SK-MEL-5 (cell line): ENCODE results near the gene ADAM23. TPM values are rescaled to one million over a fixed set of nuclear protein-coding genes. Genes with fewer than 3 reads are reported as not detected.

Experiments used
- DNase-seq: peaks from one replicate; pipeline ENCODE4 v3.0.0-alpha.2; 2016; ENCODE audit warnings: low read depth, low spot score
- in situ Hi-C: cut with HindIII; loops from 2 replicates; pipeline ENCODE4 v1.10.0; 2016; ENCODE audit warnings: low sequenced_read_pairs, high pct_unique_total_duplicates, low pct_unique_long_range_greater_than_20kb
- total RNA-seq: library from RNA; depleted of rRNA; stranded (reverse); fragments of >200 nt; shearing (Covaris generic); gene quantifications from 2 replicates; pipeline ENCODE4 v1.2.3, GENCODE V29; 2014

Gene ADAM23
- total RNA-seq, 1 experiment from 2014 or later = 9.3 TPM

DNA sequence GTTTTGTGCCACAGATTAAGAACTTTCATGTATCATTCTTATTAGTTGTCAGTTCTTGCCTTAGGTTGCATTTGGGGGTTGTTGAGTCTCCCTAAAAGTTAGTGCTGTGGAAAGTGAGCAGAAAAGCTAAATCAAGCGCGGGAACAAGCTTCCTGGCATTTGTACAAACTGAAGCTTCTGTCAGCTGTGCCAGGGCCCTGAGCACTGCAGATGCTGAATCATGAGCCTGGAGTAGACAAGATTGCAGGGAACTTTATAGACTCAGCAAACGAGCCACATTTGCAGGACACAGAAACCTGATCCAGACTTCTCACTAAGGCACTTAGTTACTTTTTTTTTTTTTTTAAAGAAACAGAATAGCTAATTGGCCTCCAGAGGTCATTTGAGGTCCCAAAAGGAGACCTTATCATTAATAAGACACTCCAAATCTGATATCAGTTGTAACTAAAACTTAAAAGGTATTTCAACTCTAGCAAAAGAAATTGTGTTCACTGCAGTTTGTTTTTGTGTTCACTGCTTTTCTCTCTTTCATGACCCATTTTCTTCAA, 88.7 kb downstream of the ADAM23 start:
- in situ Hi-C loops = no loop called here
- no peak for DNase-seq

DNA sequence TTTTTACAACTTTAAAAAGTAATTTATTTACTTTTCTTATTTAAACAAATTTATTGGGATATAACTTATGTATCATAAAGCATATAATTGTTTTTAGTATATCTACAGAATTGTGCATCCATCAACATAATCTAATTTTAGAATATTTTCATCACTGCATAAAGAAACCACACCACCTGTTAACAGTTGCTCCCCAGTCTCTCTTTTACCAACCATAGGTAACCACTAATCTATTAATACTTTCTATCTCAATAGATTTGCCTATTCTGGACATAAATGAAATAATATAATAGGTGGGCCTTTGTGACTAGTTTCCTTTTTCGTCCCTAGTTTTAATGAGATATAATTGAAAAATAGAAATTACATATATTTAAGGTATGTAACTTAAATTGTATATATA, 90.6 kb downstream of the ADAM23 start:
- DNase-seq = no peak
- in situ Hi-C loops = no loop called here

DNA sequence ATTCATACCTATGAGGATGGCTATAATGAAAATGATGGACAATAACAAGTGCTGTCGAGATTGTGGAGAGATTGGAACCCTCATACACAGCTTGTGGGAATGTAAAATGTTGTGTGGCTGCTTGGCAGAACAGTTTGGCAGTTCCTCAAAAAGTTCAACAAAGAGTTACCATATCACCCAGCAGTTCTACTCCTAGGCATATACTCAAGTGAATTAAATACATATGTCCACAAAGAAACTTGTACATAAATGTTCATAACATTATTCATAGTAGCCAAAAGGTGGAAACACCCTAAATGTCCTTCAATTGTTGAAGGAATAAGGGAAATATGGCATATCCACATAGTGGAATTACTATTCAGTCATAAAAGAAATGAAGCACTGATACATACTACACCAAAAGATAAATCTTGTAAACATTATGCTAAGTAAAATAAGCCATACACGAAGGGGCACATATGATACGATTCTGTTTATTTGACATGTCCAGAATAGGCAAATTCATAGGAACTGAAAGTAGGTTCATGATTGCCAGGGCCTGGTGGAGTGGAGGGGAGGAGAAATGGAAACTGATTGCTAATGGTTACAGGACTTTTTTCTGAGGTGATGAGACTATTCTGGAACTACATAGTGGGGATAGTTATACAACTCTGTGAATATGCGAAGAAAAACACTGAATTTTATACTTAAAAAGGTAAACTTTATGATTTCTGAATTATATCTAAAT, 92.1 kb downstream of the ADAM23 start:
- no peak for DNase-seq
- in situ Hi-C loops = no loop called here

DNA sequence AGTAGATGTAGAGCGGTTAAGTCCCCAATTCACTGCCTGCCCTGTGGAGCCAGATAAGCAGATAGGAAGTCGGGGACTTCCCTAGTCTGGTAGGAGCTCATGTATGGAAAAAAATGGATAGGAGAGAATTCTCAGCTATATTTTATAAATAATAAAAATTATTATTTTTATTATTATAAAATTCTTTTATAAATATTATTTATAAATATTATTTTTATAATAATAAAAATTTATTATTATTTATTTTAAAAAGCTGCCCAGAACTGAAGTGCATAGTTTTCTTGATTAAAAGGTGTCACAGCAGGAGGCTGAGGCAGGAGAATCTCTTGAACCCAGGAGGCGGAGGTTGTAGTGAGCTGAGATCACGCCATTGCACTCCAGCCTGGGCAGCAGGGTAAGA, 97.4 kb downstream of the ADAM23 start:
- in situ Hi-C loops = no loop called here
- DNase-seq = no peak

DNA sequence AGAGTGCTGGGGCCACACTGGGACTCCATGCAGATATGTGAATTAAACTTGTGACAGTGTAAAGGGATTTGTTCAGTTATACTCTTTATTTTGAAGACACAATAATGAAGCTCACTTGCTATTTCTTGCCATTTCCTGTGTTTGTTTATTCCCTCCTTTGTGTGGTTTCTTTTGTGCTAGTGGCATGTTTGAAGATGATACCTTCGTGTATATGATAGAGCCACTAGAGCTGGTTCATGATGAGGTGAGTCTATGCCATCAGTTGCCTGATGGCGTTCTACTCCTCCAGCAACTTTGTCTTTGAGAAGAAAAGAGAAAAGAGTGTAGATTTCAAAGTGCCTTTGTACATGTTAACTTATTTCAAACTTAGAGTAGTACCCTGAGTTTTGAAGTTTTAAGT, 99.7 kb downstream of the ADAM23 start:
- no peak for DNase-seq
- in situ Hi-C loops = no loop called here

DNA sequence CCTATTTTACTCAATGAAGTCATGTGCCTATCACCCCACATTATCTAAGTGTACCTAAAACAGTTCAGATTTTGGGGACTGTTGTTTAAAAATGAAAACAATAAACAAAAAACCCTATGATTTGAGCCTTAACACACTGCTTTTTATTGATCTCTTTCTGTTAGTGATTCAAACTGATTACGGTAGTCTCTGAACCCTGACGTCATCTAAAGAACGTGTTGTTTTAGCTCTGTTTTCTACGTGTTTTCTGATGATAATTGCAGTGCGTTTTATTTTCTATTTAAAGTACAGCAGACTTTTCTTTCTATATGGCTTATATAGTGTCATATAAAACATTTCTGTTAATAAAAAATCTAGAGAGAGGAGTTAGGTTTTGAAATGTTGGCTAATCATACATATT, 105.1 kb downstream of the ADAM23 start:
- in situ Hi-C loops = no loop called here
- DNase-seq = no peak

DNA sequence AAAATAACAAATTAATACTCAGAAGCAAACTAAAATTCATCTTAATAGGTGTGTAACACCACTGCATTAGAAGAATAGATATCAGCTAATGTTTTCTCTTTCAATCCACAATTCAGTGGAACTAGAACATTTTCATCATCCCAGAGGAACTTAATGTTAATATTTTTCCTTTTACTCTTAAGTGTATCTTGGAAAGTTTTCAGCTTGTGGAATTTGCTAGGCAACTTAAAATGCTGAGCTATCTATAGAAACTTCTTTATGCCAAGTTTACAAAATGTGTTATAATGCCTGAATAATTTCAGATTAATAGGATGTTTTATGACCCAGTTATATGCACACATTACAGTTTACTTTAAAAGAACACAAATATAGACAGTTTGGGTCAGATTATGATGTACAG, 112.4 kb downstream of the ADAM23 start:
- DNase-seq = no peak
- in situ Hi-C loops = no loop called here

DNA sequence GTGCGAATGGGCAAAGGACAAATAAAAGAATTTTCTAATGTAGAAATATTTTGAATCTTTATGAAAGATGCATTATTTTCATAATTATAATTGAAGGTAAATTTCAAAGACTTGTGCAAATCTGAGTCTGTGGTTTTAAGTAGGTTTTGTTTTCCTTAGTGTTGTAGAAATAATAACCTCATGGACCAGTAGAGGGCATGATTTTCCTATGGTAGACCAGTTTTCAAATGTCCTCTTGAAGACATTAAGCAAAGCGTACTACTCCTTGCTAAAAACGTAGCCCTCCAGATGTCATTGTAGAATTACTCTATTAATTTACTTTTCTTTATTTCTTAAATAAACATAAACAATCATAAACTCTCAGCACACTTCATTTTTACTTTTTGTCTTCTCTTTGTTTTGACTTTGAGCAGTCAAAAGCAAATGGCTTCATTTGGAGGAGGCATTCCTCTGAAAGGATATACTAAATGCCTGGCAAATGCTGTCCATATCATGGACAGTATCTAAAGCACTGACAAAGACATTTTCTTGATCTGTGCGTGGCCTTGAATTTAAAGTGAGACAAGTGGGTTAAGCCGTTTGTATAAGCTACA, 113.1 kb downstream of the ADAM23 start:
- DNase-seq = peak; percentile 65
- in situ Hi-C loops = no loop called here

DNA sequence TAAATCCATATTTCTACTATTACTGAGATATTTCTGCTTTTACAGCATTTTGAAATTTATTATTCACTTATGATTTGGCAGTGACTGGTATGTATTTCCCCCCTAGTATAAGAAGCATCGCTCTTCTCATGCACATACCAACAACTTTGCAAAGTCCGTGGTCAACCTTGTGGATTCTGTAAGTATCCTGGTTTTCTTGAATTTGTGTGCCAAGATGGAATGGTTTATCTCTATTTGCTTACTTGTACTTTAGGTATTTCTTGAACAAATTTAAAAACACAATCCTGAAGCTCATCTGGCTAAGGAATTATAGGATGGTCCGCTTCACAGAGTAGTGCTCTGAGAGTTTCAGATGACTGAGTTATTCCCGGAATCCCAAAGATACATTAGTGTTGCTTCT, 114.0 kb downstream of the ADAM23 start:
- in situ Hi-C loops = no loop called here
- DNase-seq = no peak

DNA sequence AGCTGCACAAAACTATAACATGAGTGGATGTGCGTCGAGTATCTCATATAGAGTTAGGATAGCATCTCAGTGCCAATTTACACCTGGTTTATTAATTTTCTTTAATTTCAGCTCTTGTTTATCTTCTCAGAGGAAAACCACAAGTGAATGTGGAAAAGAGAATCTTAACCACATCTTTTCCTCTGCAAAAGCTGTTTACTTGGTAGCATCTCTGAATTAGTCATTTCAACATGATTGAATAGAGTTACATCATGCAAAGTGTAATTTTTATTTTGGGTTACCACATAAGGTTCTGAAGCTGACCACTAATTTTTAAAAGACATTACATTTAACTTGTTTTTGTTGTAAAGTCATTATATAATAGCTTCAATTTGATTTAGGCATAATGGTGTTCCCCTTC, 115.2 kb downstream of the ADAM23 start:
- in situ Hi-C loops = no loop called here
- no peak for DNase-seq

DNA sequence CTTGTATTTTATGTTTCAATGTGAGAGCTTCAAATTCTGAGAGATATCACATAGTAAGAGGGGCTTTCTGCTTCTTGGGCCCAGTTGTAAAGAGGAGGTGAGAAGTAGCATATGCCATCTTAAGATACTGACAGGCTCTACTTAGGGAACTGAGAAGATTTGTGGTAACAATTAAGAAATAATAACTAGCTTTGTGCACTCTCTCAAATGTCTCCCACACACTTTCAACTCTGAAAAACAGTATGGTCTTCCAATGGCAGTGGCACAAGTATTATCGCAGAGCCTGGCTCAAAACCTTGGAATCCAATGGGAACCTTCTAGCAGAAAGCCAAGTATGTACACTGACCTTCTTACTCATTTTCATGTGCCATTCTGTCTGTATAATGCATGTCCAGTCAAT, 118.6 kb downstream of the ADAM23 start:
- no peak for DNase-seq
- in situ Hi-C loops = no loop called here

DNA sequence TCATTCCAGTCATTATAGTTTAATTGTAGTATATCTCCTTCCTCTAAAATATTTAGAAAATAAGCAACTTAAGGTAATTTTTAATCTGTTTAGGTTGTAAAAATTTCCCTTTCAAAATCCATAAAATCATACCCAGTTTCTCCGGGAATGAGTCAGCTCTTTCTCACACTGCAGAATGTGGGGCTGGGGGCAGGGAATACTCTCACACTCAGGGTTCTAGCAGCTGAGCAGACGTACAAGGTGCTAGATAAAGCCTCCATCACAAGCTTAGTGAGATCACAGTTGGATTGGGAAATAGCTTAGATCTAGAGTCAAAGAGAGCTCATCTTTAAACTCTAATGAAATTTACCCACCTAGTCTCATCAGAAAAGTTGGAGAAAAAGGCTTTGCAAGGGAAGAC, 119.0 kb downstream of the ADAM23 start:
- DNase-seq = no peak
- in situ Hi-C loops = no loop called here

DNA sequence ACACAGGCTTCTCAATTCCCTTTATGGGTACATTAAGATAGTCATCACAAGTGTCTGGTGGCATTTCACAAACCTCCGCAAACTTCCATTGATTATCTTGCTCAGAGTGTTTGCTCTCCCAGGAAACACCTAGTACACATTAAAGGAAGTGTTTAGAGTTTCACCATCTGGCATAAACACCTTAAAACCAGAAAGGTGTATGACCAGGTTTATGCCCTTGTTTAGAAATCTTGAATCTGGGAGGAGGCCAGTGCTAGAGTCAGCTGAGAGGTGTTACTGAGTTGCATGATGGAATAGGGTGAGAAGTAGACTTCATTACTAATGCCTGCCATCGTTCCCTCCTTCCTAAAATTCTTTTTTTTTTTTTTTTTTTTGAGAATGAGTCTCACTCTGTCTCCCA, 120.0 kb downstream of the ADAM23 start:
- no peak for DNase-seq
- in situ Hi-C loops = no loop called here

DNA sequence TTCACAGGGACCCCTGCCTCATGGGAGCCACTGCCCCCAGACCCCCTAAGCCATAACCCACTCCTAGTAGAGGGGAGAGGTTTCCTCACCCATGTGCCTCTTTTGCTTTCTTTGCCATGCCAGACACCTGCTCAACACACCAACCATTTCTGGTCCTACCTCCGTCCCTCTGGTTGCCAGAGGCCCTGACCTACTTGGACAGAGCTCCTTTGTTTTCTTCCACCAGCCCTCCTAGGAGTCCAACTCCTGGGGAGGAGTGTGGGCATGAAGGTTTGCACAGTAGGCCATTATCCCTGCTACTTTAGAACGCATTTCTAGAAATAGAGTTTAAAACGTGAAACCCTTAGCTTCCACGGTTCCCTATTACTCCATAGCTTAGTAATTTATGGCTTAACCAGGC, 122.3 kb downstream of the ADAM23 start:
- in situ Hi-C loops = no loop called here
- DNase-seq = peak; percentile 55

DNA sequence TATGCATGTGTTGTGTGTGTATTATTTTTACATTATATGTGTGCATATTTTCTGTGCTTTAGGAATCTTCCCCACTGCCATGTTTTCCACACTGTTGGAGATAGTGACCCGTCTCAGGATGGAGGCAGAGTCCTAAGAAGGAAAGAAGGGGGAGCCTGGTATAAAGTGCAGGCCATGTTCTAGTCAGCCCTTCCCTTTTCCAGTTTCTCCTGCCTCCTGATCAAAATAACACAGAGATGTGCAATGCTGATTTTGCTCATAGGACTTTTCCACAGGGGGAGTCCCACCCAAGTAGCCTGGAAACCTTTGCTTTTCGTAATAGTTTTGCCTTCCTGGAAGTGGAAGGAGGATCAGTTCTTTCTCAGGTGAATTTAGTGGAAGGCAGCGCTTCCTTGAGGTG, 126.1 kb downstream of the ADAM23 start:
- in situ Hi-C loops = no loop called here
- DNase-seq = no peak

DNA sequence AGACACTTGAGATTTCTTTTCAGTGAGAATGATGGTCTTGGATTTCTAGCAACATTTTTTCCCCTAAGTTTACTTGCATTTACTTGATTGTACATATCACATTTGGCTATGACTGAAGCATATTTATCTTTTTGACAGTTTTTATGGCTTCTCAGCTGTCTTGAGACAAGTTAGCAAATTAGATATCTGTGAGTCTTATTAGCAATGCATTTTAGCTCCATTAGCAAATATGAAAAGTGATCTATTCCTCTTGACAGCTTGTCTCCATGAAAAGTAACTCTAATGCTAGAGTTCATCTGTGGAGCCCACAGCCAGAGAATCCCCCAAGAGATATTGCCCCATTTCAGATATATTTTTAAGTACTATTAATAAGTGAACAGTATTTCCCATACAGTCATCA, 126.9 kb downstream of the ADAM23 start:
- in situ Hi-C loops = no loop called here
- no peak for DNase-seq

DNA sequence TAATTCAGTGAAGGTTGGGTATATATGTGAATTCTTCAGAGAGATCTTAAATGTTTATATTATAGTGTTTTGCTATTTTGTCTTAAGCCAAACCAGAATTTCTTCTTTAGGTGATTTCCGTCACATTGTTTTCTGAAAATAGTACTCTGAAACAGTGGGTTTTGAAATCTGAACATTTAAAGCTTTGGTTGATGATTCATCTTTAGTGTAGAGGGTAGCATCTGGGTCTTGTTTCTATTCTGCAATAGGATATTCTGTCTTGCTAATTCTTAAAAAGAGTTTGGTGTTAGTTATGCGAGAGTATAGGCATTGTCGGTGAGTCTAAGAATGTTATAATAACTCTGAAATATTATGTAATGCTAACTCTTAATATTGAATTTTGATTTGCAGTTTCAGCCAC, 129.4 kb downstream of the ADAM23 start:
- no peak for DNase-seq
- in situ Hi-C loops = no loop called here

DNA sequence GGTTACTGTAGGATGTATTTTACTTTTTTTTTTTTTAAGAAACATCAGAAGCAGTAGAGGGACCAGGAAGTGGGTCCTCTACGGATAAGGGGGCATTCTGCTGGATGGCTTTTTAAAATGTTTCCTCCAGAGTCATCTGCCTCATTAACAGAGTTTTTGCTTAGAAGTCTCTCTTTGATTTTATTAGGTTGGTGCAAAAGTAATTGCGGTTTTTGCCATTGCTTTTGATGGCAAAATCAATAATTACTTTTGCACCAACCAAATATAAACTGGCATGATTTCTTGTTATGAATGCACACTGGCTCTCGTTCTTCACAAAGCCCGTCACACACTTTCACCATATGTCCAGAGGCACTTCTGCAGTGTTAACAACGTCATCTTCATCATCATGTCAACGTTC, 130.5 kb downstream of the ADAM23 start:
- in situ Hi-C loops = no loop called here

DNA sequence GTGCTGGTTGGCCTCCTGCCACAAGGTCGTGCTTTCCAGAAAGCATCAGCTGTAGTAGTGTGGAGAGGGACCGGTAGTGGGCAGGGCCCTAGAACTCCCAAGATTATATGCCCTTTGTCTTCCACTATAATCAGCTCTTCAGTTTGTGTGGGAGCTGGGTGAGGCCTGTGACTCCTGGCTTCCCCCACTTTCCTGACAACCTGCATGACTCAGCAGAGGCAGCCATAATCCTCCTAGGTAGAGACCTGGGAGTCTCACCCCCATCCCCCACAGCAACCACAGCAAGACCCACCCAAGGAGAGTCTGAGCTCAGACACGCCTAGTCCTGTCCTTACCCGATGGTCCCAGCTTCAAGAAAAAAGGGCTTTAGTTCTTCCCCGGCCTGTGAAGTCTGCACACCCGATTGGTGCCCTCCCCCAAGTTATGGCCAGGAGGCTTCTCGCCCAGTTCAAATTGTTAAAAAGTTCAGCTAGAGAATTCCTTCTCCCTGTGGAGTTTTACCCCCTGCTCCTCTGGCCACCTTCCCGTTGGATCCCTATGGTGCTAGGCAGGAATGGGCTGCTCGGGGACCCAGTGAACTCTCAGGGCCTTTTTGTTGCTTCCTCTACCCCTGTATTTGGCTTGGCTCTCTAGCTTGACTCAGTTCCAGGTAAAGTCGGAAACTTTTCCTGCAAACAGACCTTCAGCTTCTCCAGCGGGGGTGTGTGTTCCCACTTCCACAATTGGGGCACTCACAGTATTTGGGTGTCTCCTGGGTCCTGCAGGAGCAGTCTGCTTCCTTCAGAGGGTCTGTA, 141.2 kb downstream of the ADAM23 start:
- DNase-seq = no peak
- in situ Hi-C loops = no loop called here

More for the DNA sequence above, 130.5 kb downstream of the ADAM23 start:
- DNase-seq = no peak
